HCT116 (cell line): Measurements from ENCODE around the gene ADAMTS3.

ENCODE experiments used
- EGR1 ChIP-seq: IDR thresholded peaks from 2 replicates; pipeline ENCODE4 v1.6.1; 2012; ENCODE audit warnings: low read depth
- EZH2phosphoT487 ChIP-seq: fragments of 200-600 bp; IDR thresholded peaks from 2 replicates; pipeline ENCODE4 v1.6.1; 2018; ENCODE audit warnings: antibody characterized with exemption, borderline replicate concordance
- JUND ChIP-seq: IDR thresholded peaks from 2 replicates; pipeline ENCODE4 v1.6.1; 2012
- MAX ChIP-seq: IDR thresholded peaks from 2 replicates; pipeline ENCODE4 v1.6.1; 2012
- POLR2A ChIP-seq: IDR thresholded peaks from 2 replicates; pipeline ENCODE4 v1.7.0; 2011; ENCODE audit warnings: borderline replicate concordance; ENCODE audit not compliant: insufficient read depth, insufficient read length; ENCODE audit errors: extremely low read depth
- REST ChIP-seq: IDR thresholded peaks from 2 replicates; pipeline ENCODE4 v1.6.1; 2012; ENCODE audit warnings: low read depth
- SIN3A ChIP-seq: IDR thresholded peaks from 2 replicates; pipeline ENCODE4 v1.6.1; 2012; ENCODE audit warnings: low read depth
- TCF7L2 ChIP-seq: IDR thresholded peaks from 2 replicates; pipeline ENCODE4 v1.7.0; 2011; ENCODE audit warnings: borderline replicate concordance, inconsistent platforms; ENCODE audit not compliant: insufficient read depth, insufficient read length; ENCODE audit errors: extremely low read depth
- ZBTB33 ChIP-seq: IDR thresholded peaks from 2 replicates; pipeline ENCODE4 v1.6.1; 2011; ENCODE audit warnings: mild to moderate bottlenecking, low read length, moderate library complexity; ENCODE audit not compliant: insufficient replicate concordance; ENCODE audit errors: extremely low read depth
- ZFX ChIP-seq: fragments of 450-650 bp; IDR thresholded peaks from 2 replicates; pipeline ENCODE4 v1.6.1; 2017
- TF ChIP-seq, protein P1 (sequence below), 3 experiments: fragments of 200-600 bp in 1 of 3; sonication (generic) in 1 of 3; IDR thresholded peaks in 2 of 3; conservative IDR thresholded peaks in 1 of 3; 2 replicates each; pipeline ENCODE4 v1.5.1; 2012 to 2017; ENCODE audit warnings: low read depth in 2 of 3, low read length in 2 of 3, antibody characterized with exemption in 1 of 3, borderline replicate concordance in 1 of 3, control low read depth in 1 of 3, mild to moderate bottlenecking in 1 of 3, mixed read lengths in 1 of 3, mixed run types in 1 of 3, moderate library complexity in 1 of 3; ENCODE audit not compliant: insufficient read depth in 1 of 3

GRCh38 chr4:72505314-72505744 is 63.7 kb downstream of the ADAMTS3 start:
- TF ChIP-seq ZFX = no peak
- TF ChIP-seq MAX = no peak
- TF ChIP-seq, protein P1, sequence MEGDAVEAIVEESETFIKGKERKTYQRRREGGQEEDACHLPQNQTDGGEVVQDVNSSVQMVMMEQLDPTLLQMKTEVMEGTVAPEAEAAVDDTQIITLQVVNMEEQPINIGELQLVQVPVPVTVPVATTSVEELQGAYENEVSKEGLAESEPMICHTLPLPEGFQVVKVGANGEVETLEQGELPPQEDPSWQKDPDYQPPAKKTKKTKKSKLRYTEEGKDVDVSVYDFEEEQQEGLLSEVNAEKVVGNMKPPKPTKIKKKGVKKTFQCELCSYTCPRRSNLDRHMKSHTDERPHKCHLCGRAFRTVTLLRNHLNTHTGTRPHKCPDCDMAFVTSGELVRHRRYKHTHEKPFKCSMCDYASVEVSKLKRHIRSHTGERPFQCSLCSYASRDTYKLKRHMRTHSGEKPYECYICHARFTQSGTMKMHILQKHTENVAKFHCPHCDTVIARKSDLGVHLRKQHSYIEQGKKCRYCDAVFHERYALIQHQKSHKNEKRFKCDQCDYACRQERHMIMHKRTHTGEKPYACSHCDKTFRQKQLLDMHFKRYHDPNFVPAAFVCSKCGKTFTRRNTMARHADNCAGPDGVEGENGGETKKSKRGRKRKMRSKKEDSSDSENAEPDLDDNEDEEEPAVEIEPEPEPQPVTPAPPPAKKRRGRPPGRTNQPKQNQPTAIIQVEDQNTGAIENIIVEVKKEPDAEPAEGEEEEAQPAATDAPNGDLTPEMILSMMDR (IDR thresholded peaks at IDR 0.05 in 2 of 3, conservative IDR thresholded peaks at IDR 0.05 in 1 of 3; ENCODE audit: borderline replicate concordance in 1 of 3, insufficient read depth in 1 of 3, low read depth in 2 of 3, low read length in 2 of 3) = peak; percentile 14 to 61 (median 44); a peak in 4 of 6 replicates
- no peak for TF ChIP-seq SIN3A
- TF ChIP-seq EGR1 = no peak
- TF ChIP-seq REST = no peak
- no peak for TF ChIP-seq POLR2A
- TF ChIP-seq JUND = no peak
- no peak for TF ChIP-seq TCF7L2
- TF ChIP-seq EZH2phosphoT487 = no peak
- no peak for TF ChIP-seq ZBTB33
